ENCODE results near the gene DNLZ.

Gene DNLZ

DNA sequence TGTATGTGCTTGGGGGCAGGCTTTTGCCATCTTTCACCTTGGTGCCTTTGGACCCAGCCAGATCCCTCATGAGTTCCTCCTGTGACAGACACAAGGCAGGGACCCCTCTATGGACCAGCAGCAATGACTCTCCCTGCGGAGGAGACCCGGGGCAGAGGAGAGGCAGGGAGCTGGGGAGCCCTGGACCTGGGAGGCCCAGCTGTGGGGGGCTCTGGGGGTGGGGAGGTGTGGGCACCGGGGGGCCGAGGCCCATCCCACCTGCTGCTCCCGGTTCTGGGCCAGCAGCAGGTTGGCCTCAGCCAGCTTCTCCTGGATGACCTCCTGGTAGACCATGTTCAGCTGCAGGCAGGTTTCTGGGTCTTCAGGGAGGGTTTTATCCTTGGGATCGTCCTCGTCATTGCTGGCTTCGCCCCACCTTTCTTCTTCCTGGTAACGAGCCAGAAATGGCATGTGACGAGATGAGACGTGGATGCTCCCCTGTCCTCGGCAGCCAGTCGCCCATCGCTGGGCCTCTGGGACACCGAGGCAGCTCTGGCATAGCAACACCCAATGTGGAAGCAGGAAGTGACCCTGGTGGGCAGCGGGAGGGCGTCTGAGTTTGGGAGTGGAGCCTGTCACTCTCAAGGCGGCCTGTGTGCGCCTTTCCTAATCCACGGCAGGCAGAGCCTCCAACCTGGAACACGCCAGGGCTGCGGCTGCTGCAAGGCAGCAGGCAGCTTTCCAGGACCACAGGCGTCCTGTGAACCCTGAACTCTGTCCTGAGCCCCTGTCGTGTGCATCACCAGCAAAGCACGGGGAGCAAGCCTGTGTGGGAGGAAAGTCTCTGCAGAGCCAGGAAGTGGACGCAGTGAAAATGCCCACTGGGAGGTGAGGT is 32.0 kb upstream of the DNLZ start:
- DNase-seq = no peak

- DNase-seq = no peak
Measured at GRCh38 chr9:136395020-136395340, 31.4 kb upstream of the DNLZ start.

- no peak for DNase-seq
Measured at GRCh38 chr9:136394312-136395019, 30.9 kb upstream of the DNLZ start.

GRCh38 chr9:136393531-136393930 is 30.0 kb upstream of the DNLZ start:
- no peak for DNase-seq

DNA sequence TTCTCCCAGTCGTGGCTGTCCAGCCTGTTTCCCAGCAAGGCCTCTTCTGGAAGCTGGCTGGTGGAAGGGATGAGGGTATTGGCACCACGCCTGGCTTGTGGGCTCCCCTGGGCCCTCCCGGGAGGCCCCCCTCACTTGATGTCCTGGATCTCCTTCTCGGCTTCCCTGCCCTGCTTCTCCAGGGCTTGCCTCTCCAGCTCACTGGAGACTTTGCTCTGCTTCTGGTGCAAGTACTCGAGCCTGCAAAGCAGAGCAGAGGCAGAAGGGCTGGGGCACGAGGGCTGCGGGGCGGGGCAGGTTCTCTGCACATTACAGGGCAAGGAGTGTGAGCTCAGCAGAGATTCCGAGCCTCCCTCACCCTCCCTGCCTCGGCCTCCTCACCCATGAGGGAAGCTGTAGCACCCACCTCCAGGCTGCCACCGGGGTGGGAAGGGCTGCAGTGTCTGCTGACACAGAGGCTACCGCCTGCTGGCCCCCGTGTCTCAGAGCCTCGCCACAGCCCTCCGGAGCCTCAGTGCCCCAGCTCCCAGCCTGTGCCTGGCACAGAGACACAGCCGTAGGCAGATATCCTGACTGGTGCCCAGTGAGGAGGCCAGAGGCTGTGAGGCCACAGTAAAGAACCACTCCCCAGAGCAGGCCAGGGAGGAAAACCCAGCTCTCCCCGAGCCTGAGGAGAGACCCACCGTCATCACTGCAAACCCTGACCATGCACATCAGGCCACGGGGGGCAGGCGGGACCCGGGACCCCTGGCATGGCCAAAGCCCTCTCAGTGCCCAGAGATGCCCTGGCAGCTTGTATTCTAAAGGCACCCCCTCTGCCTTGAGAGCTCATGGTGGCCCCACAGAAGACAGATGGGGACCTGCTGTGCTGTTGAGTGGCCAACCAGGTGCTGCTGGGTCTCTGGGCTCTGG is 29.2 kb upstream of the DNLZ start:
- no peak for DNase-seq

DNA sequence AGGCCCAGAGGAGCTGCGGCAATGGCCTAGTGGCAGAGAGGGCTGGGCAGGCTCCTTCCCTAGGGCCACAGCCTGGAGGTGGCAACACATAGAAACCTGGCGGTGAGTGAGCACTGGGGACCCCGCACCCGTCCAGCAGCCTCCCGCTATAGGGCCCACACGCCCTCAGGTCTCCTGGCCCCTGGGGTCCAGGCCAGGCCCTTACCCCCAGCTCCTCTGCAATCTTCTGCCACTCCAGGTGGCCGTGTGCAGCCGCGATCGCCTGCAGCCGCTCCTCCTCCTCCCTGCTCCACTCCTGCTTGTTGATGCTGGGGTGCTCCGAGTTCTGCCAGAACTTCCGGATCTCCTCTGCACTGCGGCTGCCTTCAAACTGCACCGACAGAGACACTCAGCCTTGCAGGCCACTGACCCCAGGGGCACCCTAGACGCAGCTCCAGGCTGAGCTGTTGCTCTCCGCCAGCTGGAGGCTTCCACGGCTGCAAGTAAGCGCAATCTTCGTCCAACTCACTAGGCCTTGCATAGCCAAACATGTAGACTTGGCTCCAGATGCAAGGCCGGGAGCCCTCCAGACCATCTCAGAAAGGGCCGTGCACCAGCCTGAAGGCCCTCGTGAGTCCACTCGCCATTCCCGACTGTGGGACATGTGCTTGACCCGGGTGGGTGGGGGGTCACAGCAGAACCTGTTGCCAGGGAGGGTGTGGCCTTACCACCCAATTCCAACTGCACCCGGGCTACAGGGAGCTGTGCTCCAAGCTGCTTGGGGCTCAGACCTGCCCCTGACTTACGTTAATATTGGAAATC is 28.4 kb upstream of the DNLZ start:
- no peak for DNase-seq

- DNase-seq = no peak
Measured at GRCh38 chr9:136389396-136389795, 25.9 kb upstream of the DNLZ start.

DNA sequence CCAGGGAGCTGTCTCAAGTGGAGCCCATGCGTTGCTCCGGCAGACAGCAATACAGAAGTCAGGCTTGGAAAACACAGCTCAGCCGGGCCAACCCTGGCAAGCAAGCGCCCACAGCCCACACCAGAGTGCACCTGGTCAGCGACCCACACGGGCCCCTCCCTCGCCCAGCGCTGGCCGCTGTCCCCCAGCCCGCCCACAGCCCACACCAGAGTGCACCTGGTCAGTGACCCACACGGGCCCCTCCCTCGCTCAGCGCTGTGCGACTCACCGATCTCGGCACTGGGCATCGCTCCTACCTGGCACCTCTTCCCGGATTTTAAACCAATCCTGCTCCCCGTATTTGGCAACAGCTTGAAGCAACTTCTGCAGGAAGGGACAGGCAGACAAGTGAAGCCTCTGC is 23.7 kb upstream of the DNLZ start:
- no peak for DNase-seq

- no peak for DNase-seq
Measured at GRCh38 chr9:136386018-136386417, 22.5 kb upstream of the DNLZ start.

GRCh38 chr9:136385015-136385414 is 21.5 kb upstream of the DNLZ start:
- DNase-seq = no peak

- DNase-seq = no peak
Measured at GRCh38 chr9:136383436-136383835, 19.9 kb upstream of the DNLZ start.

DNA sequence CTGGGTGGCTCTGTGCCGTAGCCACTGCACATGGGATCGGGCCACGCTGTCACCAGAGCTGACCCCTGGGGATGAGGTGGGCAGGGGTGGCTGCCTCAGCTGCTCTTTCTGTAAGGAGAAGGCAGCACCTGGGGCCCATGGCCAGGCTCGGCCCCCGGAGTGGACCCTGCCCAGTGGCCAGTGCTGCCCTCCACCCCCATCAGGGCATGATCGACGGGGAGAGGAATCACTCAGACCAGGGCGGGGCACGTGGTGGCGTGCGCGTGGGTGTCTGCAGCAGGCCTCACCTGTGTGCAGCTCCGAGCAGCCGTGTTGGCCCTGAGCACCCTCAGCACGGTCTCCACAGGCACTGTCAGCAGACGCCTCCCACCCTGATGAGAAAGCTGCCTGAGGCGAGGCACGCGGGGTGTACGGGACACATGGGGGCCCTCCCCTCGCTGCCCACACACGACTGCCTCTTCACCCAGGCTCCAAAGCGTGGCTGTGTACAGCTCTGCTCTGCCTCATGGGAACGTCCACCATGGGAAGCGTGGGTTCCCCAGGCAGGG is 18.5 kb upstream of the DNLZ start:
- DNase-seq = no peak

DNA sequence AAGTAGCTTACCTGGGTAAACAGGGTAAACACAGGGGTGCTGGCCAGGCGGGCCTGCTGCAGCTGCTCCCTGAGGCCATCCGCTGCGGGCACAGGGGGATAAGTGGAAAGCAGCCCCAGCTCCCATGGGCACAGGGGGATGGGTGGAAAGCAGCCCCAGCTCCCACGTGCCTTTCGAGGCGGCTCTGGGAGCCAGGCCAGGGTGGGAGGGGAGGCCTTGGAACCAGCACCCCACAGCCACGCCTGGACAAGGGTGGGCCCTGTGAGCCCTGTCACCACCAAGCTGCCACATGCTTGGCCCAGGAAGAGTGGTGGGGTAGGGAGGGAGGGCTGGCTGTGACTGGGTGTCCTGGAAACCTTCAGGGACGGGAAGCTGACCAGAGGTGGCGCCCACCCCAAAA is 17.8 kb upstream of the DNLZ start:
- DNase-seq = no peak

DNA sequence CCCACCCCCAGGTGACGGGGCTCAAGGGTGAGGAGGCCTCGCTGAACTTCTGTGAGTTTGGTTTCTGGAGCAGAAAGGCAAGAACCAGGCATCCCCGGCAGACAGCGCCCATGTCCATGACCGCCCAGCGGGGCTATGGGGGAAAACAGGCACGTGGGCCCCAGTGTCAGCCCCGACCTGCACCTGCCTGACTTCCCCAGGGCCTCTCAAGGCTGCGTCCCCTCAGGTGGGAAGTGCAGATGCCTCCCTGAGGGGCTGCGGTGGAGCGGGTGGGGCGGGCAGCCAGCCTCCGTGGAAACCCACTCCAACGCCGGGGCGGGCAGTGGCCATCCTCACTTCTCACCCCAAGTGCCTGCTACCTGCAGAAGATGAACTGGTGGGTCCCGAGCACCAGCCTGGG is 16.8 kb upstream of the DNLZ start:
- no peak for DNase-seq

GRCh38 chr9:136379891-136380290 is 16.3 kb upstream of the DNLZ start:
- DNase-seq = no peak

DNA sequence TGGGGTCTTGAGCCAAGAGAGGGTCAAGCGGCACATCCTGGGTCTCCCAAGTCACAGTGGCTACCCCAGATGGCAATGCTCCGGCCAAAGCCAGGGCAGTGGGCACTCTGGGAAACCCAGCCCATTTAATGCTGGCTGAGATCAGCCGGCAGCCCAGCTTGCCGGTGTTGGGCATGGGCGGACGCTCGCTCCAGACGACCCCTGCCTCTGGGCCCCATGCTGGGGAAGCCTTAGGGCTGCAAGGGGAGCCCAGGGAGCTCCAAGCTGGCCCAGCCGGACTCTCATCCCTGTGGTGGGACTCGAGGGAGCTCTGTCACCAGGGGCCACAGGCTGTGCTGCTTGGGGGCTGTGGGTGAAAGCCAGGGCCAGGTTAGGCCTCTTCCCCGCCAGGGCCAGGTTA is 15.9 kb upstream of the DNLZ start:
- no peak for DNase-seq

DNA sequence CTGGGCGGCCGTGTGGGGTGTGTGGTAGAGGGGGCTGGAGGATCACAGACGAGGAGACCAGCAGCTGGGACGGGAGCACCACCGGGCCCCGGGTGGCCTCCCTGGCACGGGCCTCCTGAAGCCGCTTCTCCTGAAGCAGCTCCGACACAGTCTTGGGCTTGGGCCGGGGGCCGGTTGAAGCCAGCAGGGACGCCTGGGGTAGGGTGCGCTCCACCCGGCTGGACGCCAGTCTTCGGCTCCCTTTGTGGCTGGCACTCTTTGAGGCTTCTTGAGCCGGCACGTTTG is 15.4 kb upstream of the DNLZ start:
- DNase-seq = no peak

GRCh38 chr9:136378170-136379002 is 14.8 kb upstream of the DNLZ start:
- no peak for DNase-seq

GRCh38 chr9:136377341-136378169 is 14.0 kb upstream of the DNLZ start:
- no peak for DNase-seq

DNA sequence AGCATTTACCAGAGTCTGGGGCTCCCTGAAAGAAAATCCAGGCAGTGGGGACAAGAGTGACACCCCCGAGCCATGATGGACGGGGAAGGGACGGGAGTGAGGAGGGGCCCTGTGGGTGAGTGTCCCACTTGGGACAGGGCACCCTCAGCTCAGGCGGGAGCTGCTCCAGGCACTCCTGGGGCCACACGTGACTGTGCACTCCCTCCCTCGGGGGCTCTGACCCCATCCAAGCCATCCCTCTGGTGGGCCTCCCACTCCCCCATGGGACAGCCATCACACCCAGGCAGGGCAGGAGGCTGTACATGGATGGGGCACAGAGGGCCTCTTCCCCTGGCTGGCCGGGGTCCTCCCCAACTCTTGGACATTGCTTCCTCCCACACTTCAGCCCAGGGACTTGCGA is 12.9 kb upstream of the DNLZ start:
- DNase-seq = no peak

GRCh38 chr9:136375096-136375495 is 11.6 kb upstream of the DNLZ start:
- no peak for DNase-seq
